Omental fat pad (tissue), 4 donors: ENCODE results near the gene EFEMP1. TPM values are rescaled to one million over a fixed set of nuclear protein-coding genes. Genes with fewer than 3 reads are reported as not detected.

Experiments
- ATAC-seq: fragments of 150-250 bp; one replicate; pipeline ENCODE4 v1.9.1; 2016; ENCODE audit warnings: mild to moderate bottlenecking, moderate library complexity; ENCODE audit not compliant: low FRiP score
- DNase-seq: peaks from one replicate; pipeline ENCODE4 v3.0.0-alpha.2; 2019; ENCODE audit warnings: low spot score
- CTCF ChIP-seq, 3 donors: fragments of 450-650 bp; IDR thresholded peaks; one replicate each; pipeline ENCODE4 v1.5.1; 2016 to 2017; ENCODE audit warnings: antibody characterized with exemption in 3 of 3, mild to moderate bottlenecking in 3 of 3, moderate library complexity in 2 of 3
- total RNA-seq, 4 donors: library from RNA; depleted of rRNA; stranded (reverse); fragments of >200 nt; gene quantifications; one replicate each; pipeline ENCODE4 v1.1.0, GENCODE V29; 2016

The EFEMP1 gene
- total RNA-seq, 4 donors from 2014 or later, result 225 to 1,590 (median 659) TPM

GRCh38 chr2:55848096-55848495 lies 75.5 kb downstream of the EFEMP1 start:
- TF ChIP-seq CTCF (IDR thresholded peaks at IDR 0.05), result no peak
- ATAC-seq (no peak), DNase-seq (no peak)

- no peak for ATAC-seq
- no peak for TF ChIP-seq CTCF (IDR thresholded peaks at IDR 0.05)
- DNase-seq, result no peak
These were observed 77.2 kb downstream of the EFEMP1 start for GRCh38 chr2:55846426-55846825.

GRCh38 chr2:55844986-55845385 lies 78.6 kb downstream of the EFEMP1 start:
- no peak for ATAC-seq
- no peak for DNase-seq
- no peak for TF ChIP-seq CTCF (IDR thresholded peaks at IDR 0.05)

GRCh38 chr2:55843994-55844345 lies 79.6 kb downstream of the EFEMP1 start:
- TF ChIP-seq CTCF (IDR thresholded peaks at IDR 0.05), result no peak
- DNase-seq, result no peak
- no peak for ATAC-seq

GRCh38 chr2:55843096-55843993 lies 80.2 kb downstream of the EFEMP1 start:
- no peak for TF ChIP-seq CTCF (IDR thresholded peaks at IDR 0.05)
- no peak for ATAC-seq
- no peak for DNase-seq

GRCh38 chr2:55842046-55842445 lies 81.5 kb downstream of the EFEMP1 start:
- DNase-seq, result no peak
- TF ChIP-seq CTCF (IDR thresholded peaks at IDR 0.05), result no peak
- ATAC-seq, result no peak

GRCh38 chr2:55840460-55840859 lies 83.1 kb downstream of the EFEMP1 start:
- DNase-seq (no peak), ATAC-seq (no peak)
- TF ChIP-seq CTCF (IDR thresholded peaks at IDR 0.05), result no peak
